SK-N-SH (cell line): ENCODE measurements around the gene COBL. TPM values are rescaled to one million over a fixed set of nuclear protein-coding genes. Genes with fewer than 3 reads are reported as not detected.

Experiments used
- CTCF ChIA-PET: fragments of 300-600, 350-600 bp; formaldehyde crosslinking; extraction: SDS; loops from one replicate; lab custom pipeline; 2021; lab: Yijun Ruan, JAX
- POLR2A ChIA-PET: fragments of 350-600 bp; sonication (Branson Sonifier 250); formaldehyde crosslinking; extraction: SDS; loops from one replicate; lab custom pipeline; 2020; ENCODE audit warnings: antibody characterized with exemption, inconsistent platforms; lab: Yijun Ruan, JAX
- DNase-seq: peaks from one replicate; pipeline ENCODE4 v3.0.0; 2012
- H2AFZ ChIP-seq: fragments of 200-600 bp; sonication (generic); 2 replicates; pipeline ENCODE4 v1.8.1; 2016; ENCODE audit warnings: antibody characterized with exemption, mild to moderate bottlenecking, low read depth
- H3F3A ChIP-seq: fragments of 200-600 bp; sonication (generic); replicated peaks from 2 replicates; pipeline ENCODE3; 2016; ENCODE audit warnings: antibody characterized with exemption, mild to moderate bottlenecking; ENCODE audit not compliant: insufficient read depth
- H3K27ac ChIP-seq, 2 experiments: fragments of 200-500 bp in 1 of 2; fragments of 200-600 bp in 1 of 2; sonication (Bioruptor generic) in 1 of 2; sonication (generic), shearing (Covaris generic) in 1 of 2; 2 replicates each; pipeline versions ENCODE4 v1.5.1 to v1.6.1; 2014 to 2016; ENCODE audit warnings: low read depth in 2 of 2, inconsistent platforms in 1 of 2, low read length in 1 of 2, mild to moderate bottlenecking in 1 of 2, mixed read lengths in 1 of 2
- H3K27me3 ChIP-seq: fragments of 200-600 bp; sonication (generic), shearing (Covaris generic); 2 replicates; pipeline ENCODE4 v1.6.1; 2016; ENCODE audit warnings: mixed run types; ENCODE audit not compliant: insufficient read depth
- H3K36me3 ChIP-seq, 2 experiments: fragments of 200-500 bp in 1 of 2; fragments of 200-600 bp in 1 of 2; sonication (Bioruptor generic) in 1 of 2; sonication (generic) in 1 of 2; replicated peaks in 1 of 2; 2 replicates each; pipeline versions ENCODE3 to v1.5.1; 2014 to 2016; ENCODE audit warnings: low read length in 1 of 2, mild to moderate bottlenecking in 1 of 2; ENCODE audit not compliant: insufficient read depth in 2 of 2, control insufficient read depth in 1 of 2
- H3K4me1 ChIP-seq, 2 experiments: fragments of 200-500 bp in 1 of 2; fragments of 200-600 bp in 1 of 2; sonication (Bioruptor generic) in 1 of 2; sonication (generic), shearing (Covaris generic) in 1 of 2; 2 replicates each; pipeline versions ENCODE4 v1.5.1 to v1.6.1; 2014 to 2016; ENCODE audit warnings: low read depth in 1 of 2, low read length in 1 of 2, mixed run types in 1 of 2; ENCODE audit not compliant: insufficient read depth in 2 of 2, control insufficient read depth in 1 of 2
- H3K4me2 ChIP-seq: fragments of 200-600 bp; sonication (generic), shearing (Covaris generic); 2 replicates; pipeline ENCODE4 v1.6.1; 2017; ENCODE audit warnings: mixed run types
- H3K4me3 ChIP-seq, 2 experiments: fragments of 200-500 bp in 1 of 2; fragments of 200-600 bp in 1 of 2; sonication (Bioruptor generic) in 1 of 2; sonication (generic), shearing (Covaris generic) in 1 of 2; 2 replicates each; pipeline versions ENCODE4 v1.5.1 to v1.8.1; 2014 to 2016; ENCODE audit warnings: low read depth in 2 of 2, inconsistent platforms in 1 of 2, low read length in 1 of 2, mild to moderate bottlenecking in 1 of 2, mixed read lengths in 1 of 2, moderate library complexity in 1 of 2
- H3K79me2 ChIP-seq: fragments of 200-600 bp; sonication (generic); 2 replicates; pipeline ENCODE4 v1.8.1; 2017; ENCODE audit warnings: mild to moderate bottlenecking; ENCODE audit not compliant: insufficient read depth
- H3K9ac ChIP-seq: fragments of 200-600 bp; sonication (generic); 2 replicates; pipeline ENCODE4 v1.6.1; 2017; ENCODE audit warnings: mixed run types
- H3K9me2 ChIP-seq: fragments of 200-600 bp; sonication (generic); 2 replicates; pipeline ENCODE4 v1.6.1; 2017; ENCODE audit warnings: mixed run types
- H3K9me3 ChIP-seq: fragments of 200-600 bp; sonication (generic); 2 replicates; pipeline ENCODE4 v1.6.1; 2017; ENCODE audit warnings: mixed run types, mild to moderate bottlenecking, moderate library complexity
- H4K20me1 ChIP-seq: fragments of 200-600 bp; sonication (generic); 2 replicates; pipeline ENCODE4 v1.6.1; 2017; ENCODE audit warnings: mild to moderate bottlenecking, mixed run types; ENCODE audit not compliant: insufficient read depth
- CTCF ChIP-seq: fragments of 200-600 bp; sonication (generic); IDR thresholded peaks from 2 replicates; pipeline ENCODE4 v1.6.1; 2017; ENCODE audit warnings: antibody characterized with exemption, mild to moderate bottlenecking, moderate library complexity
- ELF1 ChIP-seq: IDR thresholded peaks from 2 replicates; pipeline ENCODE4 v1.4.0; 2012
- EZH2phosphoT487 ChIP-seq: fragments of 200-600 bp; sonication (generic); IDR thresholded peaks from 2 replicates; pipeline ENCODE4 v1.6.1; 2017; ENCODE audit warnings: low read depth, mixed run types, mild to moderate bottlenecking, antibody characterized with exemption, moderate library complexity, borderline replicate concordance
- GABPA ChIP-seq: IDR thresholded peaks from 2 replicates; pipeline ENCODE4 v1.4.0; 2012; ENCODE audit warnings: low read depth, mild to moderate bottlenecking
- JUND ChIP-seq: IDR thresholded peaks from 2 replicates; pipeline ENCODE4 v1.4.0; 2012
- RAD21 ChIP-seq: IDR thresholded peaks from 2 replicates; pipeline ENCODE4 v1.6.1; 2012; ENCODE audit warnings: mild to moderate bottlenecking, low read length
- USF2 ChIP-seq: fragments of 150-350 bp; IDR thresholded peaks from 2 replicates; pipeline ENCODE4 v1.6.1; 2017; ENCODE audit warnings: antibody characterized with exemption, low read length, low read depth, borderline replicate concordance
- WGBS: methylation state at CpG from one replicate; pipeline ENCODE4 v1.1.6; 2017; ENCODE audit warnings: low lambda C conversion rate; 5-methylcytosine and 5-hydroxymethylcytosine counted together
- polyA plus RNA-seq, 3 experiments: library from polyadenylated mRNA; depleted of rRNA; stranded (reverse); fragments of >200 nt; gene quantifications; 2 replicates each; pipeline ENCODE4 v1.2.3, GENCODE V29; 2012

COBL gene
- polyA plus RNA-seq, 1 of the 3 experiments (the other 2 are of a cell fraction), result under 0.01 TPM

GRCh38 chr7:51315393-51316261 lies 982 bp downstream of the COBL start (continued):
- TF ChIP-seq CTCF, result no peak
- TF ChIP-seq GABPA, result no peak
- no peak for TF ChIP-seq USF2
- no peak for TF ChIP-seq EZH2phosphoT487
- TF ChIP-seq ELF1, result no peak

GRCh38 chr7:51314726-51315125 lies 1.9 kb downstream of the COBL start:
- POLR2A ChIA-PET, result no interaction called here
- CTCF ChIA-PET, result interaction anchor here (1.1 kb wide), 1 partner anchor 52 kb away, joined by 3 read pairs; no protein-coding TSS in a partner anchor

More at GRCh38 chr7:51314726-51315125, 1.9 kb downstream of the COBL start:
- Histone ChIP-seq H3K27ac (no peak overlapping the region), H3K4me3 (no peak overlapping the region), H3K9ac (no peak overlapping the region), H2AFZ (no peak overlapping the region), H4K20me1 (no peaks in the 10 kb centered on the region), H3K79me2 (no peaks in the 10 kb centered on the region), H3K4me1 (peaks cover 0 to 9% of the 10 kb centered on the region in 2 experiments; a peak in 1 of 4 replicates), H3K9me3 (no peaks in the 10 kb centered on the region), H3K27me3 (peaks cover 12% of the 10 kb centered on the region), H3K9me2 (no peaks in the 10 kb centered on the region), H3K4me2 (no peak overlapping the region), H3F3A (no peaks in the 10 kb centered on the region), H3K36me3 (no peaks in the 10 kb centered on the region)
- 44% methylated on average over 4 of the region's 4 CpGs for WGBS
- TF ChIP-seq RAD21 (no peak), JUND (no peak), USF2 (no peak)
- DNase-seq, result no peak
